Breast epithelium (tissue), 4 donors: Measurements from ENCODE around the gene SPTBN5. TPM values are rescaled to one million over a fixed set of nuclear protein-coding genes. Genes with fewer than 3 reads are reported as not detected.
A peak's percentile ranks its signal among the peaks of the same experiment; 100 is the strongest.

Experiments used
- DNase-seq, 2 donors: peaks; one replicate each; pipeline ENCODE4 v3.0.0-alpha.2; 2019; ENCODE audit warnings: low spot score in 2 of 2
- H3K27ac ChIP-seq, 2 donors: fragments of 200-600 bp; sonication (generic) in 1 of 2; one replicate each; pipeline ENCODE4 v1.5.1; 2016 to 2019; ENCODE audit warnings: mild to moderate bottlenecking in 1 of 2
- H3K27me3 ChIP-seq, 2 donors: fragments of 200-600 bp; sonication (generic) in 1 of 2; one replicate each; pipeline versions ENCODE4 v1.5.1 to v1.6.0; 2017 to 2019; ENCODE audit warnings: control low read depth in 1 of 2, mild to moderate bottlenecking in 1 of 2
- H3K36me3 ChIP-seq: fragments of 200-600 bp; one replicate; pipeline ENCODE4 v1.5.1; 2019
- H3K4me1 ChIP-seq, 2 donors: fragments of 200-600 bp; sonication (generic); one replicate each; pipeline ENCODE4 v1.5.1; 2016 to 2019; ENCODE audit warnings: control low read depth in 1 of 2
- H3K4me3 ChIP-seq, 3 donors: fragments of 200-600 bp; sonication (generic); 1 replicate in 2 of 3; 2 replicates in 1 of 3; pipeline ENCODE4 v1.5.1; 2016 to 2019; ENCODE audit warnings: mild to moderate bottlenecking in 3 of 3, moderate library complexity in 2 of 3
- H3K9me3 ChIP-seq, 2 donors: fragments of 200-600 bp; sonication (generic) in 1 of 2; one replicate each; pipeline ENCODE4 v1.5.1; 2016 to 2019; ENCODE audit warnings: control low read depth in 1 of 2
- CTCF ChIP-seq, 3 donors: fragments of 450-650 bp; IDR thresholded peaks; one replicate each; pipeline ENCODE4 v1.5.1; 2016 to 2017; ENCODE audit warnings: antibody characterized with exemption in 3 of 3, mild to moderate bottlenecking in 3 of 3, moderate library complexity in 3 of 3
- POLR2A ChIP-seq: fragments of 450-650 bp; IDR thresholded peaks from one replicate; pipeline ENCODE4 v1.6.1; 2016; ENCODE audit warnings: antibody characterized with exemption, mild to moderate bottlenecking, moderate library complexity
- POLR2AphosphoS5 ChIP-seq, 3 donors: sonication (generic); formaldehyde crosslinking; IDR thresholded peaks; one replicate each; pipeline ENCODE4 v1.6.1; 2017; ENCODE audit warnings: antibody characterized with exemption in 3 of 3
- intact Hi-C: fragments of 100-400 bp; cut with DNase I; formaldehyde crosslinking; loops from one replicate; pipeline ENCODE4 v1.15.1; 2023; ENCODE audit warnings: low total_unique reads
- total RNA-seq, 3 donors: library from RNA; depleted of rRNA; stranded (reverse); fragments of >200 nt; gene quantifications; one replicate each; pipeline ENCODE4 v1.1.0, GENCODE V29; 2016

Gene SPTBN5
- total RNA-seq, 3 donors from 2014 or later, result 0.16 to 2.3 (median 2.0) TPM

GRCh38 chr15:41865490-41866055, 28.3 kb downstream of the SPTBN5 start:
- no peak for TF ChIP-seq POLR2AphosphoS5 (IDR thresholded peaks at IDR 0.05)
- no peak for TF ChIP-seq POLR2A
- no peak for TF ChIP-seq CTCF (IDR thresholded peaks at IDR 0.05)
- H3K27ac ChIP-seq, result no peak overlapping the region
- no peaks in the 10 kb centered on the region for H3K4me1 ChIP-seq
- no peaks in the 10 kb centered on the region for H3K36me3 ChIP-seq
- intact Hi-C loops, result no loop called here
- no peaks in the 10 kb centered on the region for H3K9me3 ChIP-seq
- H3K4me3 ChIP-seq, result no peak overlapping the region
- no peaks in the 10 kb centered on the region for H3K27me3 ChIP-seq
- no peak for DNase-seq

GRCh38 chr15:41862515-41863116, 31.2 kb downstream of the SPTBN5 start:
- no peaks in the 10 kb centered on the region for H3K27me3 ChIP-seq
- peak in 1 of 2 donors; percentile 44 for DNase-seq
- intact Hi-C loops, result no loop called here
- no peaks in the 10 kb centered on the region for H3K4me1 ChIP-seq
- H3K4me3 ChIP-seq, result no peak overlapping the region
- H3K9me3 ChIP-seq, result no peaks in the 10 kb centered on the region
- no peaks in the 10 kb centered on the region for H3K36me3 ChIP-seq
- H3K27ac ChIP-seq, result peak overlapping the region in 1 of 2 donors; percentile 0
- TF ChIP-seq CTCF (IDR thresholded peaks at IDR 0.05), result no peak

- no peaks in the 10 kb centered on the region for H3K9me3 ChIP-seq
- H3K4me3 ChIP-seq, result no peak overlapping the region
- intact Hi-C loops, result no loop called here
- no peaks in the 10 kb centered on the region for H3K36me3 ChIP-seq
- no peaks in the 10 kb centered on the region for H3K4me1 ChIP-seq
- TF ChIP-seq POLR2AphosphoS5 (IDR thresholded peaks at IDR 0.05) (no peak), POLR2A (no peak), CTCF (IDR thresholded peaks at IDR 0.05) (no peak)
- H3K27ac ChIP-seq, result no peak overlapping the region
- no peaks in the 10 kb centered on the region for H3K27me3 ChIP-seq
- no peak for DNase-seq
Measured at GRCh38 chr15:41861736-41862356, 32.0 kb downstream of the SPTBN5 start.

- TF ChIP-seq POLR2AphosphoS5 (IDR thresholded peaks at IDR 0.05), result no peak
- intact Hi-C loops, result no loop called here
- H3K9me3 ChIP-seq, result no peaks in the 10 kb centered on the region
- no peaks in the 10 kb centered on the region for H3K36me3 ChIP-seq
- no peaks in the 10 kb centered on the region for H3K4me1 ChIP-seq
- H3K4me3 ChIP-seq, result no peak overlapping the region
- H3K27ac ChIP-seq, result no peak overlapping the region
- DNase-seq, result no peak
- H3K27me3 ChIP-seq, result no peaks in the 10 kb centered on the region
Measured at GRCh38 chr15:41860049-41860828, 33.6 kb downstream of the SPTBN5 start.

GRCh38 chr15:41858756-41859155, 35.1 kb downstream of the SPTBN5 start:
- Histone ChIP-seq H3K4me3 (no peak overlapping the region), H3K27ac (no peak overlapping the region), H3K27me3 (no peaks in the 10 kb centered on the region), H3K4me1 (no peaks in the 10 kb centered on the region), H3K9me3 (no peaks in the 10 kb centered on the region), H3K36me3 (no peaks in the 10 kb centered on the region)
- no peak for TF ChIP-seq POLR2AphosphoS5 (IDR thresholded peaks at IDR 0.05)
- TF ChIP-seq CTCF (IDR thresholded peaks at IDR 0.05), result no peak
- TF ChIP-seq POLR2A, result no peak
- DNase-seq, result no peak
- intact Hi-C loops, result no loop called here
